ENCODE results near the gene HTR4. TPM values are rescaled to one million over a fixed set of nuclear protein-coding genes. Genes with fewer than 3 reads are reported as not detected.

HTR4 gene
- polyA plus RNA-seq, 1 donor from 2014 or later = not detected

GRCh38 chr5:148615644-148616275, 38.6 kb downstream of the HTR4 start:
- Histone ChIP-seq H3K9me3 (ENCODE audit: low read length) (no peaks in the 10 kb centered on the region), H3K27me3 (ENCODE audit: insufficient read depth, low read depth, low read length) (no peaks in the 10 kb centered on the region), H3K36me3 (ENCODE audit: insufficient read depth, low read length) (no peaks in the 10 kb centered on the region), H3K4me2 (ENCODE audit: low read length) (peak overlapping the region; percentile 45), H3K9me2 (ENCODE audit: insufficient read depth, low read length) (no peaks in the 10 kb centered on the region), H2AFZ (ENCODE audit: low read depth, low read length) (no peak overlapping the region), H3K9ac (ENCODE audit: low read length) (peak overlapping the region; percentile 14), H3F3A (ENCODE audit: insufficient read depth, low read length, poor library complexity, severe bottlenecking) (no peaks in the 10 kb centered on the region), H3K27ac (ENCODE audit: low read length) (peak overlapping the region; percentile 49), H4K20me1 (ENCODE audit: insufficient read depth) (no peaks in the 10 kb centered on the region), H3K79me2 (replicated peaks; ENCODE audit: insufficient read depth, low read length) (no peaks in the 10 kb centered on the region), H3K4me3 (ENCODE audit: low read length) (peak overlapping the region; percentile 38)
- TF ChIP-seq REST (IDR thresholded peaks at IDR 0.05; ENCODE audit: borderline replicate concordance) = no peak
- TF ChIP-seq EZH2 (IDR thresholded peaks at IDR 0.05; ENCODE audit: borderline replicate concordance, insufficient read depth, low read length, poor library complexity, severe bottlenecking) = no peak
- no peak for TF ChIP-seq RAD21 (conservative IDR thresholded peaks at IDR 0.05)
- no peak for TF ChIP-seq CTCF (IDR thresholded peaks at IDR 0.05; ENCODE audit: poor library complexity, severe bottlenecking)
- no peak for TF ChIP-seq SMC3 (conservative IDR thresholded peaks at IDR 0.05; ENCODE audit: poor library complexity)
- TF ChIP-seq TAF1 (IDR thresholded peaks at IDR 0.05; ENCODE audit: low read depth) = no peak
- TF ChIP-seq EP300 (conservative IDR thresholded peaks at IDR 0.05; ENCODE audit: poor library complexity, severe bottlenecking) = no peak
- TF ChIP-seq POLR2AphosphoS5 (IDR thresholded peaks at IDR 0.05) = no peak
- no peak for TF ChIP-seq MXI1 (conservative IDR thresholded peaks at IDR 0.05; ENCODE audit: poor library complexity, severe bottlenecking)

GRCh38 chr5:148607406-148607805, 46.9 kb downstream of the HTR4 start:
- H3K9ac ChIP-seq (ENCODE audit: low read length) = no peak overlapping the region
- no peak overlapping the region for H3K4me2 ChIP-seq (ENCODE audit: low read length)
- H4K20me1 ChIP-seq (ENCODE audit: insufficient read depth) = no peaks in the 10 kb centered on the region
- H3K9me2 ChIP-seq (ENCODE audit: insufficient read depth, low read length) = no peaks in the 10 kb centered on the region
- H3K27me3 ChIP-seq (ENCODE audit: insufficient read depth, low read depth, low read length) = no peaks in the 10 kb centered on the region
- no peaks in the 10 kb centered on the region for H3F3A ChIP-seq (ENCODE audit: insufficient read depth, low read length, poor library complexity, severe bottlenecking)
- no peaks in the 10 kb centered on the region for H3K36me3 ChIP-seq (ENCODE audit: insufficient read depth, low read length)
- H2AFZ ChIP-seq (ENCODE audit: low read depth, low read length) = no peak overlapping the region
- TF ChIP-seq SMC3 (conservative IDR thresholded peaks at IDR 0.05; ENCODE audit: poor library complexity) (no peak), MXI1 (conservative IDR thresholded peaks at IDR 0.05; ENCODE audit: poor library complexity, severe bottlenecking) (no peak), RAD21 (conservative IDR thresholded peaks at IDR 0.05) (no peak), TAF1 (IDR thresholded peaks at IDR 0.05; ENCODE audit: low read depth) (no peak), REST (IDR thresholded peaks at IDR 0.05; ENCODE audit: borderline replicate concordance) (no peak), CTCF (IDR thresholded peaks at IDR 0.05; ENCODE audit: poor library complexity, severe bottlenecking) (no peak), EZH2 (IDR thresholded peaks at IDR 0.05; ENCODE audit: borderline replicate concordance, insufficient read depth, low read length, poor library complexity, severe bottlenecking) (no peak)
- H3K4me3 ChIP-seq (ENCODE audit: low read length) = no peak overlapping the region
- H3K27ac ChIP-seq (ENCODE audit: low read length) = no peak overlapping the region
- no peaks in the 10 kb centered on the region for H3K79me2 ChIP-seq (replicated peaks; ENCODE audit: insufficient read depth, low read length)
- no peaks in the 10 kb centered on the region for H3K9me3 ChIP-seq (ENCODE audit: low read length)

Measured in neural cell (in vitro differentiated cells).